Measurements from ENCODE around the gene KIF6.
A peak's percentile ranks its signal among the peaks of the same experiment; 100 is the strongest.

Gene KIF6

DNA sequence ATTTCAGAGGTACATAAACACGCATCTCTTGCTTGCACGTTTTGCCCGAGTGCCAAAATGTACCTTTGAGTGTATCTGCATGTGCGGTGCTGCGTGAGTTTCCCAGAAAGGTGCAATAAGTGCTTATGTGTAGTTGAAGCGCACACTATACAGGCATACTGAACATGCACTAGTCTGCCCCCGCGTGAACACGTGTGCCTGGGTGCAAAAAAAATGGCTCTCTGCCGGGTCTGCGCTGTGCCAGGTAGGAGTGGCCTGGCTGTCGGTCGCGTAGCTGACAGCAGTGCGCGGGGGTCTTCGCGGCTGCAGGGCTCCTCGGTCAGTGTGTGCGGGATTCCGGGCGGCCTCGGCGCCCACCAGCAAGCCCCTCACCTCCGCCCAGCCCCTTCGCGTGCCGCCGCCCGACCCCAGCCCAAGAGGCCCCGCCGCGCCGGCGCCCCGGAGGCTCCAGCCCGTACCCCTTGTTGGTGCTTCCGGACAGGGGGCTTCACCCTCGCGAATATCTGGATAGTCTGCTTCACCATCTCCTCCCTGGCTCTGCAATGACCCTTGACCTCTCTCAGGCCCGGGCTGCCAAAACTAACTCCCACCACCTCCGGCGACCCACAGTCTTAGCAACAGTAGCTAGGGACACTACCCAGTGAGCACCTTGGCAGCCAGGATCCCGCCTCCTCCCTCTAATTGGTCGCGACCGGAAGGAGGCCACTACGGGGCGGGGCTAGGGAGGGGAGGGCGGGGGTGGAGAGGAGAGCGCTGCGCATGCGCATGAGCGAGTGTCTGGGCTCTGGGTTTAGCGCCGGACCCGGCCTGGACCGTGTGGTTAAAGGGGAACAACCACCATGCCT is at the start of gene KIF6:
KIF6 (minus strand) TSS at position 622 of the 845 bp plus-strand sequence; CDS start at position 524, 98 bp downstream.
- peak; percentile 97 for DNase-seq (ENCODE audit: low spot score)
- in situ Hi-C loops (cut with MboI; ENCODE audit: low pct_unique_long_range_greater_than_20kb, low sequenced_read_pairs, unreplicated experiment) = no loop called here
- TF ChIP-seq CTCF (IDR thresholded peaks at IDR 0.05; ENCODE audit: extremely low read depth, insufficient read depth, missing control alignments) = no peak

DNA sequence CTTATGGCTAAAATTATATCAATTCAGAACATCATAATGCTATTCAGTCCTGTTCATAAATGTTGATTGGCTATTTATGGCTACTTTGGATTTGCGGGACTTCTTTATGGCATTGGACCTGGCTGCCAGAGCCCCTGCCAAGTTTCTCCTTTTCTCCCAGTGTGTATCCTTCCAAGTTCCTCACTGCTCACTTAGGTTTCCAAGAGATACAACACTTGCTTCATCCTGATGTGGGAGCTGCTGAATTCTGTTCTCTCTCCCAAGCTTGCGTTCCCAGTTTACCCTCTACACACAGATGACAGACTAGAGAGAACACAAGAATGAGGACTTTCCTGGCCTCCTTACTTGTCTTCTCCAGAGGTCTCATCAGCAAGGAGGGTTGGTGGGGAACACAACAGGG is 48.6 kb upstream of the KIF6 start:
- in situ Hi-C loops (cut with MboI; ENCODE audit: low pct_unique_long_range_greater_than_20kb, low sequenced_read_pairs, unreplicated experiment) = no loop called here
- no peak for TF ChIP-seq CTCF (IDR thresholded peaks at IDR 0.05; ENCODE audit: extremely low read depth, insufficient read depth, missing control alignments)

GRCh38 chr6:39772559-39773273 is 47.5 kb upstream of the KIF6 start:
- no peak for TF ChIP-seq CTCF (IDR thresholded peaks at IDR 0.05; ENCODE audit: extremely low read depth, insufficient read depth, missing control alignments)
- DNase-seq (ENCODE audit: low spot score) = no peak
- in situ Hi-C loops (cut with MboI; ENCODE audit: low pct_unique_long_range_greater_than_20kb, low sequenced_read_pairs, unreplicated experiment) = no loop called here

More for the DNA sequence above, 48.6 kb upstream of the KIF6 start:
- no peak for DNase-seq (ENCODE audit: low spot score)

DNA sequence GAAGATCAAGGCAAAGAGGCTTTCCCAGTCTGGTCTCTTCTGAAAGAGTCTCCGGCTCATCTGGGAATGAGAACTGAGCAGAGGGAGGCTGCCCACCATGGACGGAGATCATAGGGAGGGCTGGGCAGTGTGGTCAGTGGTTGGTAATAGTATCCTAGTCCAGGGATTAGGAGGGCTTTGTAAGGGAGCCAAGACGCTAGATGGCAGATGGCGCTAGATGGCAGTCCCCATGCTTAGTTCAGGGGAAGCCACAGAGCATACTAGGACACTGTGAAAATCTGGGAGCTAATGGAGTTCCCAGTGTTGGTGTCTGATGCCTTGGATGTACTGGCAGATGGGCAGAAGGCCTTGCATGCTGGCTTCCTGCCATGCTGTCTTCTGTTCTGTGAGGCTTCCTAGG is 45.2 kb upstream of the KIF6 start:
- in situ Hi-C loops (cut with MboI; ENCODE audit: low pct_unique_long_range_greater_than_20kb, low sequenced_read_pairs, unreplicated experiment) = no loop called here
- no peak for TF ChIP-seq CTCF (IDR thresholded peaks at IDR 0.05; ENCODE audit: extremely low read depth, insufficient read depth, missing control alignments)

DNA sequence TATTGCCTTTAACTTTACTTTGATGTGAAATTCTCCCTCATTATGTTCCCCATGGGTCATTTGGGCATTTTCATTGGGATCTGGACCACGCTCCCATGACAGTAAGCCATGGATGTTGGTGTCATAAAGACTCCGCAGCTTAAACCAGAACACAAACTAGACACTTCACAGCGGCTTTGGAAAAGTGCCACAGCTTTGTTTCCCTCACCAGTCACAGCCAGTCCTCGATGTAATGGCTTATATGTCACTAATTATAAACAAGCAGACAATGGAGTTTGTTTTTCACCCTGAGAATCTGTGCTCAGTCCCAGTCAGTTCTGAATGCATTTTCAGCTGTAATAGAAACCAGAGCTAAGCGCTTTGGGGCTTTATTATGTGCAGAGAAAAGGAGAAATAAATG is 43.8 kb upstream of the KIF6 start:
- DNase-seq (ENCODE audit: low spot score) = no peak
- in situ Hi-C loops (cut with MboI; ENCODE audit: low pct_unique_long_range_greater_than_20kb, low sequenced_read_pairs, unreplicated experiment) = no loop called here
- TF ChIP-seq CTCF (IDR thresholded peaks at IDR 0.05; ENCODE audit: extremely low read depth, insufficient read depth, missing control alignments) = no peak

More for the DNA sequence above, 45.2 kb upstream of the KIF6 start:
- no peak for DNase-seq (ENCODE audit: low spot score)

GRCh38 chr6:39765508-39766065 is 40.4 kb upstream of the KIF6 start:
- TF ChIP-seq CTCF (IDR thresholded peaks at IDR 0.05; ENCODE audit: extremely low read depth, insufficient read depth, missing control alignments) = no peak
- DNase-seq (ENCODE audit: low spot score) = no peak
- in situ Hi-C loops (cut with MboI; ENCODE audit: low pct_unique_long_range_greater_than_20kb, low sequenced_read_pairs, unreplicated experiment) = no loop called here
